ENCODE data around the gene MAML3. TPM values are rescaled to one million over a fixed set of nuclear protein-coding genes. Genes with fewer than 3 reads are reported as not detected.

The MAML3 gene
- total RNA-seq, 2 donors from 2014 or later: 9.3 to 10.1 TPM

DNA sequence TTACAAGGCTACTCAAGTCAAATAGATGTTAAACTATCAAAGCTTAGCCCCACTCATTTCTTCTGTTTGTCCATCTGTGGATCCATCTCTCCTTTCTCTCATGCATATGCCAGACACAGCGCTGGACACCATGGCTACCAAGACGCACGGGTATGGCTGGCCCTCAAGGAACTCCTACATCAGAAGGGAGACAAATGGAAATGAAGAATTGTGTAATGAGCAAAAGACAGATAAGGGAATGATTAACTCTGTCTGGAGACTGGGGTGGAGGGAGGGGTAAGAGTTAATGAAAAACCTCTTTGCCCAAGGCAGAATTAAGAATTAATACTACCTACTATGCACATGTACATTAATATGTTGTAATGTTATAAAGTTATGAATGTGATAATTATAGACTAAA, 400.3 kb downstream of the MAML3 start:
- Histone ChIP-seq H3K27ac (no peak overlapping the region), H3K9ac (ENCODE audit: low read depth in 2 of 2, low read length in 2 of 2) (no peak overlapping the region), H3K27me3 (no peaks in the 10 kb centered on the region), H3K9me3 (no peaks in the 10 kb centered on the region), H3K4me1 (no peaks in the 10 kb centered on the region), H3K4me3 (no peak overlapping the region), H3K36me3 (no peaks in the 10 kb centered on the region)
- TF ChIP-seq, protein P1, sequence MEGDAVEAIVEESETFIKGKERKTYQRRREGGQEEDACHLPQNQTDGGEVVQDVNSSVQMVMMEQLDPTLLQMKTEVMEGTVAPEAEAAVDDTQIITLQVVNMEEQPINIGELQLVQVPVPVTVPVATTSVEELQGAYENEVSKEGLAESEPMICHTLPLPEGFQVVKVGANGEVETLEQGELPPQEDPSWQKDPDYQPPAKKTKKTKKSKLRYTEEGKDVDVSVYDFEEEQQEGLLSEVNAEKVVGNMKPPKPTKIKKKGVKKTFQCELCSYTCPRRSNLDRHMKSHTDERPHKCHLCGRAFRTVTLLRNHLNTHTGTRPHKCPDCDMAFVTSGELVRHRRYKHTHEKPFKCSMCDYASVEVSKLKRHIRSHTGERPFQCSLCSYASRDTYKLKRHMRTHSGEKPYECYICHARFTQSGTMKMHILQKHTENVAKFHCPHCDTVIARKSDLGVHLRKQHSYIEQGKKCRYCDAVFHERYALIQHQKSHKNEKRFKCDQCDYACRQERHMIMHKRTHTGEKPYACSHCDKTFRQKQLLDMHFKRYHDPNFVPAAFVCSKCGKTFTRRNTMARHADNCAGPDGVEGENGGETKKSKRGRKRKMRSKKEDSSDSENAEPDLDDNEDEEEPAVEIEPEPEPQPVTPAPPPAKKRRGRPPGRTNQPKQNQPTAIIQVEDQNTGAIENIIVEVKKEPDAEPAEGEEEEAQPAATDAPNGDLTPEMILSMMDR (IDR thresholded peaks at IDR 0.05): no peak
- DNase-seq: no peak
- intact Hi-C loops (cut with DNase I): no loop called here

DNA sequence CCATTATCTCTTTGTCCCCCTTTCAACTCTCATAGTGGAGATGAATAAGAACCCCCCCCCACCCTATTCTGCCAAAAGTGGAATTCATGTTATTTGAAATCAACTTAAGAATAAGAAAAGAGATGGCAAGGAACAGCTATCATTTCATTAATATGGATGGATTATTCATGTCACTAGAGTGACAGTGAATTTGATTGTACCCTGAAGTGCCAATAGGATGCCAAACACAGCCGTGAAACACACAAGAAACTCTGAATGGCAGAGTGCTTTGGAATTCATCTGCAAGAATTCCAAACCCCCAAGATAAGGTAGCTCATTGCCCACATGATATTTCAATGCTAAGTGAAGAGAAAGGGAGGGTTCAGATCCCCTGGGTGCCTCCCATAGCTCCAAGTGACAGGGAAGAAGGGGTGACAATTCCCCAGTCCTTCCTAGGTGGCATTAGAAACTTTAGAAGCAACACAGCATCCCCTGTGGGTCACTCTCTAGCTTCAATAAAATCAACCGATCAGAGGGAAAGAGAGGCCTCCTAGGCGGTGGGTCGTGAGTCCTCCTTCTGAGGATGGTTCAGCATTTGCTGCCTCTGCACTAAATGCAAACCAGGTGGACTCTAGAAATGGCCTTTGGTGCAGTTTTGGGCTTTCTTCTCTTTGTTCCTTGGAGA, 404.0 kb downstream of the MAML3 start:
- intact Hi-C loops (cut with DNase I): loop anchor here (10.0 kb wide), 1 partner anchor 255 kb away; no protein-coding TSS in a partner anchor

DNA sequence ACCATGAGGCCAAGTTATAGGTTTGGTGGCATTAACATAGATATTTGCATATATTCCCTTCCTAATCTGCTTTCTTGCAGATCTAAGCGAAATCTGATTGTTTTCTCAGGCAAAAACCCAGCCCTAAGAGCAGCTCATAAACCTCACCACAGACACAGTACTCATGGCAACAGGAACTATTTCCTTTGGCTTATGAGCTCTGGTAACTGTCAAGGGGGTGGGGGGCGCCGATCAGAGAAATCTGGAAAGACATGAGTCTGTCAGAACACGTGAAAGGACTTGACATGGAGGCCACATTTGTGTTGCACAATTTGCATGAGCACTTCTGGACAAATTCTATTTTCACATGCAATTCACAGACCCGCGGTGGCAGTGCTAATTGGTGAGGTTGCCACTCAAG, 404.6 kb downstream of the MAML3 start:
- H3K27ac ChIP-seq: no peak overlapping the region
- H3K36me3 ChIP-seq: no peaks in the 10 kb centered on the region
- TF ChIP-seq, protein P1 (IDR thresholded peaks at IDR 0.05): no peak
- no peaks in the 10 kb centered on the region for H3K9me3 ChIP-seq
- intact Hi-C loops (cut with DNase I): loop anchor here (10.0 kb wide), 1 partner anchor 255 kb away; no protein-coding TSS in a partner anchor
- no peak overlapping the region for H3K4me3 ChIP-seq
- H3K4me1 ChIP-seq: no peaks in the 10 kb centered on the region
- H3K27me3 ChIP-seq: no peaks in the 10 kb centered on the region
- H3K9ac ChIP-seq (ENCODE audit: low read depth in 2 of 2, low read length in 2 of 2): no peak overlapping the region
- no peak for DNase-seq

More for the DNA sequence above, 404.0 kb downstream of the MAML3 start:
- DNase-seq: no peak
- Histone ChIP-seq H3K27me3 (no peaks in the 10 kb centered on the region), H3K27ac (no peak overlapping the region), H3K9me3 (no peaks in the 10 kb centered on the region), H3K9ac (ENCODE audit: low read depth in 2 of 2, low read length in 2 of 2) (no peak overlapping the region), H3K36me3 (no peaks in the 10 kb centered on the region), H3K4me1 (no peaks in the 10 kb centered on the region), H3K4me3 (no peak overlapping the region)
- TF ChIP-seq, protein P1 (IDR thresholded peaks at IDR 0.05): no peak

DNA sequence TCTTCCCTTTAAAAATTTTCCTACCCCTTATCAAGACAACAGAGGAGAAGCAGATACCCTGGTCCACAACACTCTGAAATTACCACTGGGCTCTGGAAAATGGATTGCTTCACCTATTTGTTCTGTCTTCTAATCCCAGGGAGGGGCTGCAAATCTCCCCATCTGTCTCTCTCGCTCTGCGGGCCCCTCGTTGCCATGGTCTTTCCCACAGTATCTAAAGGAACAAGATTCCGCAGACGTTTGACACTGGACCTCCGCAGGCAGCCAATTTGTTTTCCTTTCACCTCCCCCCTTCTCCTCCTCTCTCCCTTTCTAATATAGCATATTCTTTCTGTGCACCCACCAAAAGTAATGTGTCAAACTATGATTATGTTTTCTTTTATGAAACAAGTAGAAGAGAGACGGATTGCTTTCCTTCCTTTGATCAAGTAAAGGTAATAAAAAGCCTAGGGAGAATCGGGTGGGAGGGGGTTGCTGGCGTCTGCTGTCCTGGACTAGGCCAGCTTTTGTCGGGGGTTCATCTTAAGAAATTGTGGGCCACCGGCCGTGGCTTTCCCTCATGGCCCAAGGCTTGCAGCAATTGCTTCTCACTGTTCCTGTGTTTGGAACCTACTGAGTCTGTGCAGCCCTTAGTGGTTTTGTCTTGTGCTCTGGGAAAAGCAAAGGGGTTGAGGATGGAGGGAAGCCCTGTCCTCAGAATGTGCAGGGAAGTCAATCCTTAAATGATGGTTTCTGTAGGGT, 407.4 kb downstream of the MAML3 start:
- no peak overlapping the region for H3K27ac ChIP-seq
- DNase-seq: no peak
- no peak overlapping the region for H3K4me3 ChIP-seq
- no peaks in the 10 kb centered on the region for H3K27me3 ChIP-seq
- H3K4me1 ChIP-seq: no peaks in the 10 kb centered on the region
- H3K9me3 ChIP-seq: no peaks in the 10 kb centered on the region
- H3K36me3 ChIP-seq: no peaks in the 10 kb centered on the region
- no peak overlapping the region for H3K9ac ChIP-seq (ENCODE audit: low read depth in 2 of 2, low read length in 2 of 2)
- intact Hi-C loops (cut with DNase I): loop anchor here (10.0 kb wide), 1 partner anchor 258 kb away; no protein-coding TSS in a partner anchor
- TF ChIP-seq, protein P1 (IDR thresholded peaks at IDR 0.05): no peak

DNA sequence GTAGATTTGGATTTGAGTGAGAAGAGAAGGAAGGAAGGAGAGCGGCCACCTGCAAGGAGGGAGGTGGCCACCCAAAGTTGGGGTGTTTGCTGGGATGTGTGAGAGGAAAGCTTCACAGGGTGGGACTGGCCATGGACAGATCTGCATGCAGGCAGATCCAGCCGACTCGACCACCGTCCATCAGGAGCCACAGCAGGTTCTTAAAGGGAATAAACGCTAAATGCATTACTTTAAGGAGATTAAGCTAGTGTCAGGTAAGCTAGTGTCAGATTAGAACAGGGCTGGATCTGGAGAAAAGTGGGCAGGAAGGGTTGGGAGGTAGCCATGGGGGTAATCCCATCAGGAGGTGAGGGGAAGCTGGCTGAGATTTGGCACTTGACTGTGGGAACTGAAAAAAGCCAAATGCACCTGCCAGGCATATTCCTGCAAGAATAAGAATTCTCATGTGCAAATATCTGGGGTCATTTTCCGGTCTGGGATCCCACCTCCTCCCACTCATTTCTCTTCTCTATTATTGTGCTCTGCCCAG, 408.8 kb downstream of the MAML3 start:
- no peaks in the 10 kb centered on the region for H3K27me3 ChIP-seq
- DNase-seq: no peak
- H3K36me3 ChIP-seq: no peaks in the 10 kb centered on the region
- no peaks in the 10 kb centered on the region for H3K9me3 ChIP-seq
- TF ChIP-seq, protein P1 (IDR thresholded peaks at IDR 0.05): no peak
- intact Hi-C loops (cut with DNase I): loop anchor here (10.0 kb wide), 1 partner anchor 260 kb away; no protein-coding TSS in a partner anchor
- no peak overlapping the region for H3K4me3 ChIP-seq
- H3K27ac ChIP-seq: no peak overlapping the region
- H3K4me1 ChIP-seq: no peaks in the 10 kb centered on the region
- no peak overlapping the region for H3K9ac ChIP-seq (ENCODE audit: low read depth in 2 of 2, low read length in 2 of 2)
